LNCaP clone FGC (cell line): ENCODE results near the gene CD4.

Experiments used
- DNase-seq: peaks from one replicate; pipeline ENCODE4 v3.0.0-alpha.2; 2011; ENCODE audit warnings: low read depth
- H3K4me3 ChIP-seq: 2 replicates; pipeline ENCODE4 v1.5.1; 2011; ENCODE audit warnings: mild to moderate bottlenecking, low read depth, low read length, control low read depth
- CTCF ChIP-seq: IDR thresholded peaks from 2 replicates; pipeline ENCODE4 v1.5.1; 2012; ENCODE audit warnings: mild to moderate bottlenecking; ENCODE audit not compliant: control insufficient read depth, insufficient read depth; ENCODE audit errors: extremely low read depth

Gene CD4

GRCh38 chr12:6784761-6785160, 4.6 kb upstream of the CD4 start:
- TF ChIP-seq CTCF = no peak
- DNase-seq = no peak
- H3K4me3 ChIP-seq = no peak overlapping the region

GRCh38 chr12:6786416-6787094, 2.8 kb upstream of the CD4 start:
- no peak overlapping the region for H3K4me3 ChIP-seq
- no peak for TF ChIP-seq CTCF
- DNase-seq = no peak

GRCh38 chr12:6787309-6787708, 2.0 kb upstream of the CD4 start:
- no peak for TF ChIP-seq CTCF

GRCh38 chr12:6790496-6791150, 1.3 kb downstream of the CD4 start:
- no peak for TF ChIP-seq CTCF
- no peak for DNase-seq
- H3K4me3 ChIP-seq = no peak overlapping the region

More at GRCh38 chr12:6787309-6787708, 2.0 kb upstream of the CD4 start:
- H3K4me3 ChIP-seq = no peak overlapping the region
- DNase-seq = no peak

- TF ChIP-seq CTCF = no peak
- no peak for DNase-seq
- no peak overlapping the region for H3K4me3 ChIP-seq
Observed at GRCh38 chr12:6791931-6792520, 2.7 kb downstream of the CD4 start.

- no peak for TF ChIP-seq CTCF
- DNase-seq = no peak
- no peak overlapping the region for H3K4me3 ChIP-seq
Observed at GRCh38 chr12:6792522-6793201, 3.3 kb downstream of the CD4 start.
